HG03039 (cell line): ENCODE measurements around the gene RGMB.

Experiments used
- ATAC-seq: cut with Tn5 transposase; IDR thresholded peaks from one replicate; pipeline ENCODE4 v1.9.1; 2021; ENCODE audit warnings: mild to moderate bottlenecking, moderate library complexity; ENCODE audit not compliant: unreplicated experiment

Gene RGMB

GRCh38 chr5:98816582-98817222, 43.2 kb downstream of the RGMB start:
- ATAC-seq: no peak

- no peak for ATAC-seq
These were observed 52.3 kb downstream of the RGMB start for GRCh38 chr5:98825582-98826375.

- ATAC-seq: no peak
These were observed 53.7 kb downstream of the RGMB start for GRCh38 chr5:98827161-98827560.

- no peak for ATAC-seq
These were observed 54.3 kb downstream of the RGMB start for GRCh38 chr5:98827588-98828284.

GRCh38 chr5:98836175-98836574, 62.7 kb downstream of the RGMB start:
- no peak for ATAC-seq

GRCh38 chr5:98839469-98840383, 66.3 kb downstream of the RGMB start:
- peak; percentile 64 for ATAC-seq

DNA sequence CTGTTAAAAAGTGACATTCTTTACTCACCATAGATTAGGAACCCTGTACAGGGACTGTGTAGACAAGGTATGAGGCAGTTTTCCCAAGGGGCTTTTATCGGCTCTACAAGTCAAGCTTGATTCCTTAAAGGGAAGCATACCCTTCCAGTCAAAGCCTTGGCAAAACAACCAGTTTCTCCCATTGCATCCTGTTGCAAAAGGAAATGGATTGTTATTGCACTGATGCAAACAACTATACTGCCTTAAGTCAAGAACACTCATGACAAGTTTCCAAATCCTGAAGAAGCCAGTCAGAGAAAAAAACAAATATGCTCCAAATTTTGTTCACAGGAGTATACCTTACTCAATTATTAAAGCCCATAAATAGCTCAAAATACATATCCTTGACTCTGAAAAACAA, 67.5 kb downstream of the RGMB start:
- no peak for ATAC-seq

GRCh38 chr5:98843481-98843880, 70.0 kb downstream of the RGMB start:
- ATAC-seq: no peak

GRCh38 chr5:98844865-98845264, 71.4 kb downstream of the RGMB start:
- ATAC-seq: no peak

DNA sequence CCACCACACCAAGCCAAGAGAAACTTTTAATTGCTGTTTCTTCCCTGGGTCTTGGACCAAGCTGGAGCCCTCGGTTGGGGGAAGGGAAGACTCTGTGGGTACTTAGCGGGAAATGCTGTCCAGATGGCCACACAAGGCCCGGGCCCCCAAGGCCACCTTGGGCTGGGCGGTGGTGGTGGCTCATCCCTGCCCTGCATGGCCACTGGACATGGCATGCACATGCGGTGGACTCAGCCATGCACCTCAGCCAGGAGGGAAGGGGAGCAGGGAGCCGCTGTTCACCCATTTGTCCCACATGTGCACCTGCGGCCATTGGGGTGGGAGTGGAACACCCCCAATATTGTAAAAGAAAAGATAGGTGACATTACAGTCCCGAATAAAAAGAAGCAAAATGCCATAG, 72.4 kb downstream of the RGMB start:
- ATAC-seq: no peak
